Esophagus muscularis mucosa (tissue), 4 donors: Measurements from ENCODE around the gene GXYLT1. TPM values are rescaled to one million over a fixed set of nuclear protein-coding genes. Genes with fewer than 3 reads are reported as not detected.

Experiments
- DNase-seq: peaks from one replicate; pipeline ENCODE4 v3.0.0-alpha.2; 2017; ENCODE audit errors: extremely low spot score
- H3K27ac ChIP-seq, 4 donors: fragments of 200-600 bp; sonication (generic); replicated peaks in 1 of 4; 1 replicate in 3 of 4; 2 replicates in 1 of 4; pipeline ENCODE4 v1.5.1; 2016 to 2019; ENCODE audit warnings: mild to moderate bottlenecking in 1 of 4
- H3K27me3 ChIP-seq, 4 donors: fragments of 200-600 bp; sonication (generic); one replicate each; pipeline versions ENCODE4 v1.5.1 to v1.6.0; 2016 to 2019
- H3K36me3 ChIP-seq, 4 donors: fragments of 200-600 bp; sonication (generic); one replicate each; pipeline ENCODE4 v1.5.1; 2016 to 2019
- H3K4me1 ChIP-seq, 4 donors: fragments of 200-600 bp; sonication (generic); one replicate each; pipeline ENCODE4 v1.5.1; 2016 to 2019
- H3K4me3 ChIP-seq, 4 donors: fragments of 200-600 bp; sonication (generic); 1 replicate in 2 of 4; 2 replicates in 2 of 4; pipeline ENCODE4 v1.5.1; 2016 to 2019; ENCODE audit warnings: mild to moderate bottlenecking in 4 of 4, moderate library complexity in 1 of 4
- H3K9me3 ChIP-seq, 4 donors: fragments of 200-600 bp; sonication (generic); 1 replicate in 3 of 4; 2 replicates in 1 of 4; pipeline ENCODE4 v1.5.1; 2016 to 2019
- EP300 ChIP-seq: sonication (generic); formaldehyde crosslinking; IDR thresholded peaks from one replicate; pipeline ENCODE4 v1.6.1; 2017; ENCODE audit warnings: antibody characterized with exemption
- POLR2A ChIP-seq: fragments of 450-650 bp; IDR thresholded peaks from one replicate; pipeline ENCODE4 v1.6.1; 2017; ENCODE audit warnings: antibody characterized with exemption, moderate library complexity, mild to moderate bottlenecking, low read depth
- POLR2AphosphoS5 ChIP-seq, 2 donors: sonication (generic); formaldehyde crosslinking; IDR thresholded peaks; one replicate each; pipeline ENCODE4 v1.6.1; 2017; ENCODE audit warnings: antibody characterized with exemption in 2 of 2
- WGBS: methylation state at CpG from one replicate; pipeline ENCODE4 v1.1.5; 2018; 5-methylcytosine and 5-hydroxymethylcytosine counted together
- intact Hi-C: fragments of 100-400 bp; cut with DNase I; formaldehyde crosslinking; loops from one replicate; pipeline ENCODE4 v1.15.1; 2023
- total RNA-seq, 4 donors: library from RNA; depleted of rRNA; stranded (reverse); fragments of >200 nt; gene quantifications; one replicate each; pipeline versions ENCODE4 v1.1.0 to v1.2.1, GENCODE V29; 2016
- TF ChIP-seq, protein P1 (sequence below), 3 experiments: fragments of 200-600 bp in 2 of 3; fragments of 450-650 bp in 1 of 3; sonication (generic) in 2 of 3; IDR thresholded peaks; one replicate each; pipeline ENCODE4 v1.5.1; 2017 to 2019; ENCODE audit warnings: antibody characterized with exemption in 3 of 3, mild to moderate bottlenecking in 2 of 3, moderate library complexity in 1 of 3

Gene GXYLT1
- total RNA-seq, 4 donors from 2014 or later = 9.7 to 13.7 (median 12.1) TPM

DNA sequence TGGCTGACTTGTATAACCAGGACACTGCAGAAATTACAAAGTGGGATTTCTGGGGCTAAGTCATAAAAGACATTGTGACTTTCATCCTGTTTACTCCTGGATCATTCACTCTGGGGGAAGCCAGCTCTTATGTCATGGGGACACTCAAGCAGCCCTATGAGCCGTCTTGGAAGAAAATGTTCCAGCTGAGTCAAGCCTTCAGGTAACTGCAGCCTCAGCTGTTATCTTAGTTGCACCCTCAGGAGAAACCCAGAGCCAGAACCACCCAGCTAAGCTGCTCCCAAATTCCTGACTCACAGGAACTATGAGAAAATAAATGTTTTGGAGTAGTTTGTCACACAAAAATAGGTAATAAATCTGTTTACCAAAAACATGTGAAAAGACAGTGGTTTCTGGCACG is 43.1 kb upstream of the GXYLT1 start:
- no peak overlapping the region for H3K27ac ChIP-seq
- DNase-seq = no peak
- 71% methylated on average over 2 of the region's 2 CpGs for WGBS
- intact Hi-C loops = no loop called here
- H3K9me3 ChIP-seq = no peaks in the 10 kb centered on the region
- no peaks in the 10 kb centered on the region for H3K27me3 ChIP-seq
- peaks cover 0 to 9% (median 0%) of the 10 kb centered on the region in 4 donors for H3K4me1 ChIP-seq
- peaks cover 0 to 10% (median 4%) of the 10 kb centered on the region in 4 donors for H3K36me3 ChIP-seq
- no peak overlapping the region for H3K4me3 ChIP-seq
- no peak for TF ChIP-seq POLR2A
- no peak for TF ChIP-seq POLR2AphosphoS5 (IDR thresholded peaks at IDR 0.05)
- TF ChIP-seq, protein P1, sequence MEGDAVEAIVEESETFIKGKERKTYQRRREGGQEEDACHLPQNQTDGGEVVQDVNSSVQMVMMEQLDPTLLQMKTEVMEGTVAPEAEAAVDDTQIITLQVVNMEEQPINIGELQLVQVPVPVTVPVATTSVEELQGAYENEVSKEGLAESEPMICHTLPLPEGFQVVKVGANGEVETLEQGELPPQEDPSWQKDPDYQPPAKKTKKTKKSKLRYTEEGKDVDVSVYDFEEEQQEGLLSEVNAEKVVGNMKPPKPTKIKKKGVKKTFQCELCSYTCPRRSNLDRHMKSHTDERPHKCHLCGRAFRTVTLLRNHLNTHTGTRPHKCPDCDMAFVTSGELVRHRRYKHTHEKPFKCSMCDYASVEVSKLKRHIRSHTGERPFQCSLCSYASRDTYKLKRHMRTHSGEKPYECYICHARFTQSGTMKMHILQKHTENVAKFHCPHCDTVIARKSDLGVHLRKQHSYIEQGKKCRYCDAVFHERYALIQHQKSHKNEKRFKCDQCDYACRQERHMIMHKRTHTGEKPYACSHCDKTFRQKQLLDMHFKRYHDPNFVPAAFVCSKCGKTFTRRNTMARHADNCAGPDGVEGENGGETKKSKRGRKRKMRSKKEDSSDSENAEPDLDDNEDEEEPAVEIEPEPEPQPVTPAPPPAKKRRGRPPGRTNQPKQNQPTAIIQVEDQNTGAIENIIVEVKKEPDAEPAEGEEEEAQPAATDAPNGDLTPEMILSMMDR (IDR thresholded peaks at IDR 0.05) = no peak
- TF ChIP-seq EP300 = no peak

DNA sequence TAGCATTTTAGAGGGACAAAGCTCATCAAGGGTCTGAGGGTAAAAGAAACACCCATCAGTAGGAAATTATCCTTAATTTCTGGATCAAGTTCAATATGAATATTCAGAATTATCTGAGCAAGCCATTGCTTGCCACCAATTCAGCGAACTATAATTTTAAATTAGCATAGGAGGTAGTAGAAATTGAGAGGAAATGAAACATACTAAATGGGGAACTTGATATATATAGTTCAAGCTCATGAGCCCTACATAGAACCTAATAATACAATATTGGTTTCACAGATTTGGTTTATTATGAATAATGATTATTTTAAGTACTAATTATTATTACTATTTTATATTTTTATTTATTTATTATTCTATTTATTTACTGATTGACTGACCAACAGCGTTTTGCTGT is 42.1 kb upstream of the GXYLT1 start:
- no peak for DNase-seq
- 84% methylated on average over 2 of the region's 2 CpGs for WGBS
- TF ChIP-seq EP300 = no peak
- intact Hi-C loops = no loop called here
- Histone ChIP-seq H3K36me3 (peaks cover 0 to 9% (median under 1%) of the 10 kb centered on the region in 4 donors), H3K9me3 (no peaks in the 10 kb centered on the region), H3K27ac (no peak overlapping the region), H3K4me3 (no peak overlapping the region), H3K27me3 (no peaks in the 10 kb centered on the region), H3K4me1 (peaks cover 0 to 15% (median 0%) of the 10 kb centered on the region in 4 donors)

DNA sequence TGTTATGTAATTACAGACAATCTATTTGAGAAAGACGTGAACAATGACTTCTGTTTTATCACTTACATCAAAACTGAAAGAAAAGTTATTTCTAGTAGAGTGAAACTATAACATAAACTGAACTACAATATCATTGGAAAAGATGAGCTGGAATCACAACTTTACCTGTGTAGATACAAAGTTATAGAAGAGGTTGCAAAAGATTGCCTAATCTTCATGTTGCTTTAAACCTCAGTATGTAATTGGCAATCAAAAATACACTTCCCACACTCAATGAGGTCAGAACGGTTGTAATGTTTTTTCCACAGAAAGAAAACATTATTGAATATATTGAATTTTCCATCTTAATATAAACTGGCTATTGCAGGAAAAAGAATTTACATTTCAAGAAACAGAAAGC is 37.7 kb upstream of the GXYLT1 start:
- WGBS = 78% methylated on average over 2 of the region's 2 CpGs
- Histone ChIP-seq H3K4me3 (no peak overlapping the region), H3K36me3 (peaks cover 0 to 22% (median 0%) of the 10 kb centered on the region in 4 donors), H3K27ac (no peak overlapping the region), H3K9me3 (no peaks in the 10 kb centered on the region), H3K27me3 (no peaks in the 10 kb centered on the region), H3K4me1 (peaks cover 0 to 16% (median 0%) of the 10 kb centered on the region in 4 donors)
- intact Hi-C loops = no loop called here
- no peak for DNase-seq
- TF ChIP-seq, protein P1 (IDR thresholded peaks at IDR 0.05) = no peak
- TF ChIP-seq POLR2A (no peak), EP300 (no peak), POLR2AphosphoS5 (IDR thresholded peaks at IDR 0.05) (no peak)

DNA sequence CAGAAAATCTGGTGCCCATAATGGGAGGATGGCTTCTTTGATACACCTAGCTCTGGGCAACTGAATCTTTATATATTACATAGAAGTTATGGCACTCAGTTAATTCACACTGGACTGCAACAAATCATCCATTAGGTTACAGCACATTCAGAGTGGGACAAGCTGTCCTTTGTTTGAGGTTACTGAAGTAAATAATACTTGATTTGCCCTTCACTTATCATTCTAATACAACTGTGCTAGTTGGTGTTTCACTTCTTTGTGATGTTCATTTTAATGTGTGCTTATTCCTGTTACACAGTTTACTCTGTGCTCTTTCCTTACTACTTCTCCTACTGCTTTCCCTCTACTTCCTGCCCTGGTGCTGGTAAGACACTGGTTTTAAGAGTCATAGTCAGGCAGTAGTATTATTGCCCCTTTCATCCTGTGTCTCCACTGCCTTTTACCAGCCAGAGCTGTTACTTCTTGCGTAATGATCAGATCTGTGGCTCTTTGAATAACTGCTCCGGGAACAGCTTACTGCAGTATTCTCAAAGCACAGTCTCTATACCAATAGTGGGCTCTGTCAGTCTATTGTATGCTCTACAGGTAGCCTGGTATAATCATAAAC is 36.4 kb upstream of the GXYLT1 start:
- no peak overlapping the region for H3K27ac ChIP-seq
- H3K9me3 ChIP-seq = no peaks in the 10 kb centered on the region
- peaks cover 0 to 28% (median 0%) of the 10 kb centered on the region in 4 donors for H3K36me3 ChIP-seq
- whole genome bisulfite sequencing = 63% methylated on average over 2 of the region's 2 CpGs
- H3K4me1 ChIP-seq = peaks cover 0 to 16% (median 0%) of the 10 kb centered on the region in 4 donors
- intact Hi-C loops = no loop called here
- no peak for DNase-seq
- TF ChIP-seq POLR2AphosphoS5 (IDR thresholded peaks at IDR 0.05) (no peak), POLR2A (no peak), EP300 (no peak)
- TF ChIP-seq, protein P1 (IDR thresholded peaks at IDR 0.05) = no peak
- H3K27me3 ChIP-seq = no peaks in the 10 kb centered on the region
- no peak overlapping the region for H3K4me3 ChIP-seq

DNA sequence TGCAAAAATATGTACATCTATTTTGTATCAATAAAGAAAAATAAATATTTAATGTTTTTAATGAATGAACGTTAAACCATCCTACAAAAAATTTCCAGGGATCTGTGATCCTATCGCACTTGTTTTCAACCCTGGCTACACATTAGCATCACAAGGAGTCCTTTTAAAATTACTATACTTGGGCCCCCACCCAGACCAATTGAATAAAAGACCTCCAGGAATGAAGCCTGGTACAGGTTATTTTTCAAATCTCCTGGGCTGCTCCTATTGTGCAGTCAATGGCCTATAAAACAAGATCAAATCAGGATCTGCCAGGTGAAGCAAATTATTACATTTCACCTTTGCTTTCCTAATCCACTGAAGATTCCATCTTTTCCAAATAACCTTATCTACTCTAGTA is 33.4 kb upstream of the GXYLT1 start:
- intact Hi-C loops = no loop called here
- Histone ChIP-seq H3K27ac (no peak overlapping the region), H3K4me3 (no peak overlapping the region), H3K27me3 (no peaks in the 10 kb centered on the region), H3K4me1 (peaks cover 0 to 15% (median 0%) of the 10 kb centered on the region in 4 donors), H3K36me3 (peaks cover 0 to 19% (median 0%) of the 10 kb centered on the region in 4 donors), H3K9me3 (no peaks in the 10 kb centered on the region)
- TF ChIP-seq EP300 (no peak), POLR2AphosphoS5 (IDR thresholded peaks at IDR 0.05) (no peak), POLR2A (no peak)
- TF ChIP-seq, protein P1 (IDR thresholded peaks at IDR 0.05) = no peak
- 96% methylated on average over 2 of the region's 2 CpGs for WGBS
- DNase-seq = no peak
